Activated T-cell treated with anti-CD3 and anti-CD28 coated beads for 1 hour (primary cell): ENCODE measurements around the gene EFS.
"Not testable (repeated sequence)": the region's sequence is repeated elsewhere in the genome, so short reads cannot be mapped to it uniquely, and the experiment has no call there.

Experiments
- DNase-seq: peaks from one replicate; pipeline ENCODE4 v3.0.0-alpha.2; 2020; ENCODE audit warnings: low read depth

The EFS gene, protein sequence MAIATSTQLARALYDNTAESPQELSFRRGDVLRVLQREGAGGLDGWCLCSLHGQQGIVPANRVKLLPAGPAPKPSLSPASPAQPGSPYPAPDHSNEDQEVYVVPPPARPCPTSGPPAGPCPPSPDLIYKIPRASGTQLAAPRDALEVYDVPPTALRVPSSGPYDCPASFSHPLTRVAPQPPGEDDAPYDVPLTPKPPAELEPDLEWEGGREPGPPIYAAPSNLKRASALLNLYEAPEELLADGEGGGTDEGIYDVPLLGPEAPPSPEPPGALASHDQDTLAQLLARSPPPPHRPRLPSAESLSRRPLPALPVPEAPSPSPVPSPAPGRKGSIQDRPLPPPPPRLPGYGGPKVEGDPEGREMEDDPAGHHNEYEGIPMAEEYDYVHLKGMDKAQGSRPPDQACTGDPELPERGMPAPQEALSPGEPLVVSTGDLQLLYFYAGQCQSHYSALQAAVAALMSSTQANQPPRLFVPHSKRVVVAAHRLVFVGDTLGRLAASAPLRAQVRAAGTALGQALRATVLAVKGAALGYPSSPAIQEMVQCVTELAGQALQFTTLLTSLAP

GRCh38 chr14:23365036-23365731 is at the start of gene EFS:
Gene EFS, minus strand, starts transcription at chr14:23365172. Its CDS starts 147 bp downstream, at chr14:23365025.
- DNase-seq: no peak

- DNase-seq: no peak
Measured at GRCh38 chr14:23414254-23414653, 49.3 kb upstream of the EFS start.

DNA sequence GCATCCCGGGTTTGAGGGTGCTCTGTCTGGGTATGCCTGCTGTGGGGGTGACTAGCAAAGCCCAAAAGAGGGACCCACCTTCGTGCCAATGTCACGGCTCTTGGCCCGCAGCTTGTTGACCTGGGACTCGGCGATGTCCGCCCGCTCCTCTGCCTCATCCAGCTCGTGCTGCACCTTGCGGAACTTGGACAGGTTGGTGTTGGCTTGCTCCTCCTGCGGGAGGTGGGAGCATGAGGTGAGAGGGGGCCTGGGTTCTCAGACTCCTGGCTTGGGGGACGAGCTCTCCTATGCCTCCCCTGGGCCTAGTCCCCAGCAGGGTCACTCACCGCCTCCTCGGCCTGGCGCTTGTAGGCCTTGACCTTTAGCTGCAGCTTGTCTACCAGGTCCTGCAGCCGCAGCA is 48.7 kb upstream of the EFS start:
- no peak for DNase-seq

GRCh38 chr14:23411563-23412525 is 46.9 kb upstream of the EFS start:
- no peak for DNase-seq

GRCh38 chr14:23409966-23410635 is 45.1 kb upstream of the EFS start:
- DNase-seq: no peak

GRCh38 chr14:23409475-23409874 is 44.5 kb upstream of the EFS start:
- no peak for DNase-seq

- DNase-seq: no peak
Measured at GRCh38 chr14:23408307-23408630, 43.3 kb upstream of the EFS start.

DNA sequence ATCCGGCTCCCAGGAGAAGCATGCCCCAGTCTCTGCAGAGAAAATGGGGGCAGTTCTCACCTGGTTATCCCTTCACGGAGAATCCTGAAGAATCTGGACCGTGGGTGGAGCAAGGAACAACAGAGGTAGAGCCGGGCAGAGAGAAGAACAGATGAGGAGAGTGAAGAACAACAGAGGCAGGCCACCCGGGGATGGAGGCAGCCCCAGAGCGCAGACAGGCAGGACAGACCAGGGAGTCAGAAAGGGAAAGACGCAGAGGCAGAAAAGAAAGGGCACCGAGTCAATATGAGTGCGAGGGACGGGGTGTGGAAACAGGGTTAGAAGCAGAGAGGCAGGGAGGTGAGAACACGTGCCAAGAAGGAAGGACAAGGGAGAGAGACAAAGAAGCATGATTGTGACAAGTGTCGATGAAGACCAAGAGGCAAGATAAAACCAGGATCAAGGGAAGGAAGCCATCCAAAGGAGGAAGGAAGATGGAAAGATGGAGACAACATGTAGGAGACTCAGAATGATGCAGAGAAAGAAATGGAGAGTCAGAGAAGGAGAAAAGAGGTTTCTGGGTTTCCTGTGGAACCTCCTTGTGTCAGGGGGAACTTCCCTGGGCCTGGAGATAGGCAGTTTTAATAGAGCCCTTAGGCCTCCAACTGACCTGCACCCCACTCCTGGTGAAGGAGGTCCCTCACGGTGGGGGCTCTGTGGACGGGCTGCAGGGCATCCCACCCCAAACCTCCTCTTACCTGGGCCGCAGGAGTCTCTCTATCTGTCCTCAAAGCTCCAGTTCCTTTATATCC is 42.7 kb upstream of the EFS start, which contains the start of gene MYH6:
MYH6 (minus strand) TSS at position 758 of the 791 bp plus-strand sequence. CDS start 1,050 bp downstream, outside the sequence.
- no peak for DNase-seq

DNA sequence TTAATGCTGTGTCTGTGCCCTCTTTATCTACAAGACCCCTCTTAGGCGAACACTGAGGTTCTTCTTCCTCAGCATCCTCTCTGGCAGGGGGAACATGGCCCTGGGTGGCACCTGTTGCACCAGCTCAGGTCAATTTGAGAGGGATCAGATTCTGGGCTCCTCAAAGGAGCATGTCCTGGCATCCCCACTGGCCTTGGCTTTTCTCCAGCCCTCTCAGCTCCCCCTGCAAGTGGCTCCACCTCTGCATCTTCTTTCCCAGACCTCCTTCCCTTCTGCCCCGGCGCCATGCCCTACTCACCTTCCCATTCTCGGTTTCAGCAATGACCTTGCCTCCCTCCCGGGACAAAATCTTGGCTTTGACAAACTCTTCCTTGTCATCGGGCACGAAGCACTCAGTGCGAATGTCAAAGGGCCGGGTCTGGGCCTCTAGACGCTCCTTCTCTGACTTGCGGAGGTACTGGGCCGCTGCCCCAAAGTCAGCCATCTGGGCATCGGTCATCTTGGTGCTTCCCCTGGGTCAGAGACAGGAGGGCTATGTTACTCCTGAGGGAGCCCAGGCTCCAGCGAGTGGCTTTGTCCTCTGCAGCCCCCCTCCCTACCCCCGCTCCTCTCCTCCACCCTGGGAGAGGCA is 41.9 kb upstream of the EFS start:
- DNase-seq: no peak

- DNase-seq: no peak
Measured at GRCh38 chr14:23406244-23406643, 41.3 kb upstream of the EFS start.

- no peak for DNase-seq
Measured at GRCh38 chr14:23405516-23406025, 40.6 kb upstream of the EFS start.

DNA sequence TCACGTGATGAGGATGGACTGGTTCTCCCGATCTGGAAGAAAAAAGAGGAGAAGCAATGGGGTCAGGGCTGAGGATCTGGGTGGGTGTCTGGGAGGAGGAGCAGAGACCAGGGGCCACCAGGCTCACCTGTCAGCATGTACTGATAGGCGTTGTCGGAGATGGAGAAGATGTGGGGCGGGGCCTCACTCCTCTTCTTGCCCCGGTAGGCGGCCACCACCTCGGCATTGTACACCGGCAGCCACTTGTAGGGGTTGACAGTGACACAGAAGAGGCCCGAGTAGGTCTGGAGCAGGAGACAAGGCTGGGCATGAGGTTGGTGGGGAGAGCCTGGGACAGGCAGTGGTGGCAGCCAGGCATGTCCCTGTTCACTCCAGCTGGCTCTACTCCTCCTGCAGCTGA is 40.1 kb upstream of the EFS start:
- no peak for DNase-seq

DNA sequence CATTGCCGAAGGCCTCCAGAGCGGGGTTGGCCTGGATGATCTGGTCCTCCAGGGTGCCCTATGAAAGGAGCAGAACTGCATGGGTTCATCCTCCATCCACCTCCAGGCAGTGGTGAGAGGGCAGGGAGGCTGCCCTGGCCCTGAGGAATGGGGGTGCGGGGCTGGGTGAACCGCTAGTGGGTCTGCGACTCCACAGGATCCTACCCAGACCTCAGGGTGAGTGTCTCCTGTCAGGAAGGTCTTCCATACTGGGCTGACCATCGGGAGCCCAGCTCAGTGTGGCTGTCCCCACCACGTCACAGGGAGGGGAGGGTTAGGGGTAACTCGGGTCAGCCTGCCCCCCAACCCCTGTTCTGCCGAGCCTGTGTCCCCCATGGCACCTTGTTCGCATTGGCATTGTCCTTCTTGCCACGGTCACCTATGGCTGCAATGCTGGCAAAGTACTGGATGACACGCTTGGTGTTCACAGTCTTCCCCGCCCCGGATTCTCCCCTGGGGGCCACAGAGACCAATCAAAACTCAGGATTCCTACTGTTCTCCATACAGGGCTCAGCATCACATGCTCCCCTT is 39.4 kb upstream of the EFS start:
- no peak for DNase-seq

- DNase-seq: no peak
Measured at GRCh38 chr14:23403908-23404307, 38.9 kb upstream of the EFS start.

DNA sequence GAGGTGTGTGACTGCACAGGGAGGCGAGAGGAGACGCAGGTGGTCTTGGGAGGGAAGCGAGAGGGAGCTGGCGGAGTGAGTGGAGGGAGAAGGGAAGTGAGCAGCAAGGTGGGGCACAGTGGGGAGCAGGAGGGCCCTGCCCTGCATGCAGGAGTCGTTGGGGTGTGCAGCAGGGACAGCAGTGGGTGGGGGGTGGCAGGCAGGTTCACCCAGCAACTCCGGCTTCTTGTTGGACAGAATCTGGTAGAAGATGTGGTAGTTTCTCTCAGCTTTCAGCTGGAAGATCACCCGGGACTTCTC is 38.1 kb upstream of the EFS start:
- no peak for DNase-seq

GRCh38 chr14:23402296-23403138 is 37.5 kb upstream of the EFS start:
- DNase-seq: no peak

GRCh38 chr14:23401291-23401690 is 36.3 kb upstream of the EFS start:
- no peak for DNase-seq

DNA sequence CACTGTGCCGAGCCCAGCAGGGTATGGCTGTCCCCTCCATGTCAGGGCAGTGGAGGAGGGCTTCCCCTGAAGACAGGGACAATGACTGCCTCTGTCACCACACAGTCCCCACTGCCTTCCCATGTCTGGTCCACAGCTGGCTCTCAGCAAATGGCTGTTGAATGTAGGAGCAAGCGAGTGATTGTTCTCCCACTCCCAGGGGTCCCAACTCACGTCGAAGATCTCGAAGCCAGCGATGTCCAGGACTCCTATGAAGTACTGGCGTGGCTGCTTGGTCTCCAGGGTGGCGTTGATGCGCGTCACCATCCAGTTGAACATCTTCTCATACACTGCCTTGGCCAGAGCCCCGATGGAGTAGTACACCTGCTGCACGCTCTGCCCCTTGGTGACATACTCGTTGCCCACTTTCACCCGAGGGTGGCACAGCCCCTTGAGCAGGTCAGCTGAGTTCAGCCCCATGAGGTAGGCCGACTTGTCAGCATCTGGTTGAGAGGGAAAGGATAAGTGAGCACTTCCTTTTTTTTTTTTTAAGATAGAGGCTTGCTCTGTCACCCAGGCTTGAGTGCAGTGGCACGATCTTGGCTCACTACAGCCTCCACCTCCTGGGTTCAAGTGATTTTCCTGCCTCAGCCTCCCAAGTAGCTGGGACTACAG is 35.7 kb upstream of the EFS start:
- not testable (repeated sequence) for DNase-seq
